Endothelial cell of umbilical vein (primary cell): Measurements from ENCODE around the gene SRSF6. TPM values are rescaled to one million over a fixed set of nuclear protein-coding genes. Genes with fewer than 3 reads are reported as not detected.

Source experiments
- BruUV-seq: library from RNA; stranded (reverse); fragments of 400-500 nt; replicated peaks from 2 replicates; lab custom pipeline; 2021; lab: Mats Ljungman, UMichigan
- CTCF ChIA-PET: fragments of 300-600, 350-600 bp; sonication (Branson Sonifier 250); formaldehyde crosslinking; loops from one replicate; lab custom pipeline; 2021; ENCODE audit warnings: antibody characterized with exemption, inconsistent platforms; lab: Charles Lee
- POLR2A ChIA-PET: fragments of 300-600, 350-600 bp; sonication (Branson Sonifier 250); formaldehyde crosslinking; loops from one replicate; lab custom pipeline; 2021; ENCODE audit warnings: antibody characterized with exemption, inconsistent platforms; lab: Charles Lee
- DNase-seq: peaks from one replicate; pipeline ENCODE4 v3.0.0-alpha.2; 2011; ENCODE audit warnings: low read depth, low spot score
- FAIRE-seq: peaks from 2 replicates; lab custom pipeline; 2011; peaks lifted over from hg19 to GRCh38; lab: Jason Lieb, UNC
- H2AFZ ChIP-seq: 2 replicates; pipeline ENCODE4 v1.6.0; 2012; ENCODE audit warnings: low read depth, low read length, control low read depth, inconsistent platforms
- H3K27ac ChIP-seq: 2 replicates; pipeline ENCODE4 v1.5.1; 2011; ENCODE audit warnings: low read depth, mild to moderate bottlenecking, control low read depth, low read length, moderate library complexity; ENCODE audit not compliant: insufficient read depth
- H3K27me3 ChIP-seq, 2 experiments: 2 replicates each; pipeline versions ENCODE4 v1.6.0 to v1.6.1; 2011; ENCODE audit warnings: low read length in 2 of 2, mixed read lengths in 1 of 2; ENCODE audit not compliant: control insufficient read depth in 2 of 2, insufficient read depth in 2 of 2
- H3K36me3 ChIP-seq, 2 experiments: 2 replicates in 1 of 2; 3 replicates in 1 of 2; pipeline ENCODE4 v1.5.1; 2011; ENCODE audit warnings: low read length in 2 of 2, mild to moderate bottlenecking in 1 of 2, moderate library complexity in 1 of 2; ENCODE audit not compliant: control insufficient read depth in 2 of 2, insufficient read depth in 2 of 2; ENCODE audit errors: extremely low read depth in 1 of 2
- H3K4me1 ChIP-seq: 3 replicates; pipeline ENCODE4 v1.5.1; 2011; ENCODE audit warnings: mild to moderate bottlenecking, low read length; ENCODE audit not compliant: control insufficient read depth, insufficient read depth; ENCODE audit errors: extremely low read depth
- H3K4me2 ChIP-seq: 2 replicates; pipeline ENCODE4 v1.6.1; 2011; ENCODE audit warnings: low read length, control low read depth, mixed read lengths; ENCODE audit not compliant: insufficient read depth
- H3K4me3 ChIP-seq, 3 experiments: fragments of 200-600 bp in 1 of 3; sonication (generic), shearing (Covaris generic) in 1 of 3; replicated peaks in 1 of 3; 2 replicates each; pipeline ENCODE4 v1.5.1; 2011 to 2016; ENCODE audit warnings: control low read depth in 3 of 3, low read length in 3 of 3, mild to moderate bottlenecking in 2 of 3, inconsistent platforms in 1 of 3, low read depth in 1 of 3, moderate library complexity in 1 of 3; ENCODE audit not compliant: insufficient read depth in 1 of 3
- H3K79me2 ChIP-seq: 2 replicates; pipeline ENCODE4 v1.6.0; 2012; ENCODE audit warnings: low read length, inconsistent platforms; ENCODE audit not compliant: control insufficient read depth, insufficient read depth
- H3K9ac ChIP-seq: replicated peaks from 2 replicates; pipeline ENCODE3; 2011; ENCODE audit warnings: low read length, control low read depth; ENCODE audit not compliant: insufficient read depth; ENCODE audit errors: extremely low read depth
- H3K9me1 ChIP-seq: replicated peaks from 3 replicates; pipeline ENCODE4 v1.6.0; 2011; ENCODE audit warnings: mild to moderate bottlenecking, low read length; ENCODE audit not compliant: control insufficient read depth, insufficient read depth; ENCODE audit errors: extremely low read depth
- H3K9me3 ChIP-seq: replicated peaks from 2 replicates; pipeline ENCODE4 v1.5.1; 2012; ENCODE audit warnings: low read length, inconsistent platforms; ENCODE audit not compliant: control insufficient read depth, insufficient read depth
- H4K20me1 ChIP-seq: replicated peaks from 2 replicates; pipeline ENCODE3; 2011; ENCODE audit warnings: mild to moderate bottlenecking, low read length; ENCODE audit not compliant: control insufficient read depth, insufficient read depth; ENCODE audit errors: extremely low read depth
- CTCF ChIP-seq, 2 donors: IDR thresholded peaks; 1 replicate in 1 of 2; 2 replicates in 1 of 2; pipeline ENCODE4 v1.5.1; 2011; ENCODE audit warnings: low read length in 2 of 2, mild to moderate bottlenecking in 2 of 2, moderate library complexity in 2 of 2, control low read depth in 1 of 2, inconsistent platforms in 1 of 2, low read depth in 1 of 2; ENCODE audit not compliant: insufficient read depth in 1 of 2; ENCODE audit errors: extremely low read depth in 1 of 2
- EZH2 ChIP-seq: IDR thresholded peaks from 2 replicates; pipeline ENCODE4 v1.6.1; 2012; ENCODE audit warnings: borderline replicate concordance, low read depth, mild to moderate bottlenecking, moderate library complexity, low read length, inconsistent platforms; ENCODE audit not compliant: severe bottlenecking
- FOS ChIP-seq: IDR thresholded peaks from 2 replicates; pipeline ENCODE4 v1.6.1; 2011; ENCODE audit warnings: mild to moderate bottlenecking, low read length, moderate library complexity, borderline replicate concordance; ENCODE audit not compliant: insufficient read depth
- GATA2 ChIP-seq: IDR thresholded peaks from 2 replicates; pipeline ENCODE4 v1.7.0; 2011; ENCODE audit warnings: low read depth, mild to moderate bottlenecking, moderate library complexity, mixed read lengths, low read length; ENCODE audit not compliant: insufficient read length, insufficient read depth
- JUN ChIP-seq: IDR thresholded peaks from 2 replicates; pipeline ENCODE4 v1.6.1; 2011; ENCODE audit warnings: borderline replicate concordance, low read depth; ENCODE audit not compliant: insufficient read length, insufficient read depth
- MAX ChIP-seq: IDR thresholded peaks from 2 replicates; pipeline ENCODE4 v1.6.1; 2011; ENCODE audit not compliant: insufficient read depth, insufficient read length
- MYC ChIP-seq: IDR thresholded peaks from one replicate; pipeline ENCODE4 v1.6.1; 2011; ENCODE audit warnings: mild to moderate bottlenecking, low read depth, low read length
- POLR2A ChIP-seq: IDR thresholded peaks from 2 replicates; pipeline ENCODE4 v1.6.1; 2012; ENCODE audit warnings: low read depth, mild to moderate bottlenecking, control low read depth, low read length
- POLR2AphosphoS5 ChIP-seq: IDR thresholded peaks from 2 replicates; pipeline ENCODE4 v1.6.1; 2012; ENCODE audit warnings: low read depth, mild to moderate bottlenecking, control low read depth, low read length, moderate library complexity; ENCODE audit not compliant: insufficient read depth
- dilution Hi-C: fragments of 300-500 bp; cut with MboI; formaldehyde crosslinking; loops from one replicate; pipeline ENCODE4 v1.15.0; 2019; ENCODE audit warnings: low sequenced_read_pairs; ENCODE audit not compliant: extremely low pct_ligation_motif_present
- intact Hi-C: fragments of 100-400 bp; cut with micrococcal nuclease; formaldehyde crosslinking; loops from one replicate; pipeline ENCODE4 v1.10.0; 2022
- polyA plus RNA-seq, 4 experiments: library from polyadenylated mRNA; depleted of rRNA in 3 of 4; stranded (reverse) in 3 of 4; unstranded in 1 of 4; fragments of >200 nt; gene quantifications; 2 replicates each; pipeline versions ENCODE4 v1.2.1 to v1.2.3, GENCODE V29; 2011 to 2012; ENCODE audit warnings: missing spikeins in 1 of 4
- total RNA-seq: library from RNA; stranded (reverse); gene quantifications from 2 replicates; pipeline ENCODE4 v1.2.3, GENCODE V29; 2021

Gene SRSF6
- total and polyA plus RNA-seq, 2 donors (not counting 3 experiments of a cell fraction or from before 2014, with no cell fraction given): 61.9 to 157 TPM

- no peaks in the 10 kb centered on the region for H3K4me1 ChIP-seq
- no peak overlapping the region for H3K27ac ChIP-seq
- TF ChIP-seq GATA2 (no peak), POLR2AphosphoS5 (no peak), JUN (no peak), CTCF (IDR thresholded peaks at IDR 0.05; ENCODE audit: extremely low read depth in 1 of 2, insufficient read depth in 1 of 2, low read depth in 1 of 2, low read length in 2 of 2) (no peak), MYC (no peak), FOS (no peak), MAX (no peak), EZH2 (no peak), POLR2A (no peak)
- no peak overlapping the region for H3K4me2 ChIP-seq
- no peaks in the 10 kb centered on the region for H3K9me1 ChIP-seq
- dilution Hi-C loops: no loop called here
- no peaks in the 10 kb centered on the region for H3K36me3 ChIP-seq
- no peaks in the 10 kb centered on the region for H3K79me2 ChIP-seq
- intact Hi-C loops: no loop called here
- H4K20me1 ChIP-seq: no peaks in the 10 kb centered on the region
- no peak overlapping the region for H3K4me3 ChIP-seq
- ChIA-PET POLR2A (no interaction called here), CTCF (no interaction called here)
- no peaks in the 10 kb centered on the region for H3K27me3 ChIP-seq
- BruUV-seq: no TSS peak
- no peaks in the 10 kb centered on the region for H3K9me3 ChIP-seq
- H2AFZ ChIP-seq: no peak overlapping the region
- FAIRE-seq: no peak
- no peak for DNase-seq
- no peak overlapping the region for H3K9ac ChIP-seq
Measured at GRCh38 chr20:43492101-43492500, 34.4 kb downstream of the SRSF6 start.
